PC-3 (cell line): ENCODE data around the gene GRPEL2.

Experiments used
- EZH2 ChIP-seq: fragments of 300-600 bp; sonication (generic); IDR thresholded peaks from one replicate; pipeline ENCODE4 v1.6.1; 2017; ENCODE audit warnings: antibody characterized with exemption, mild to moderate bottlenecking, low read length; ENCODE audit not compliant: unreplicated experiment
- TF ChIP-seq, protein P1 (sequence below): fragments of 300-600 bp; sonication (generic); conservative IDR thresholded peaks from 2 replicates; pipeline ENCODE4 v1.5.1; 2017; ENCODE audit warnings: antibody characterized with exemption, low read depth, mild to moderate bottlenecking, low read length

DNA sequence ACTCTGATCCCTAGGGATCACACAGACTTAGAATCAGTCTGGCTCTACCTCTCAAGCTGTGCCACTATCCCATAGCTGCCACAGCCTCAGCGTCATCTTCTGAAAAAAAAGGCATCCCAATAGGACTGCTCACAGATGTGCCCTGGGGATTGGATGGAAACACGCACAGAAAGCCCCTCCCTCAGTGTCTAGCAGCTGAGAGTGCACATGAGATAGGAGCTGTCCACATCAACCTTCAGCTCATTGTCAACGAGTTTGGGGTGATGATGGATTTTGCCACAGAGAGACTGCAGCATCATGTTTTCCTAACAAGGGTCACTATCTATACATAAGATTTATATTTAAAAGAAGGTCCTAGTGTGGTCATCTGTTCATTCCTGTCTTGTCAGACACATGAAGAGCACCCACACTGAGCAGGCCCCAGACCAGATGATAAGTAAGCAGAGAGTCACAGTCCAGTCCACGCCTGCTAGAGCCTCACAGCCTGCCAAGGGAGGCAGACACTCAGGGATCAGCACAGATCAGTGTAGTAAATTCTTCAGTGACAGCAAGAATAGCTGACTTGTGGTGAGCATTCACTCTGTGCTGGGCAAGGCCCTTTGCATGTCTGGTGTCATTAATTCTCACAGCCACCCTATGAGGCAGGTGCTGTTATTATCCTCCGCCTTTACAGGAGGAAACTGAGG, 47.8 kb upstream of the GRPEL2 start:
- TF ChIP-seq, protein P1, sequence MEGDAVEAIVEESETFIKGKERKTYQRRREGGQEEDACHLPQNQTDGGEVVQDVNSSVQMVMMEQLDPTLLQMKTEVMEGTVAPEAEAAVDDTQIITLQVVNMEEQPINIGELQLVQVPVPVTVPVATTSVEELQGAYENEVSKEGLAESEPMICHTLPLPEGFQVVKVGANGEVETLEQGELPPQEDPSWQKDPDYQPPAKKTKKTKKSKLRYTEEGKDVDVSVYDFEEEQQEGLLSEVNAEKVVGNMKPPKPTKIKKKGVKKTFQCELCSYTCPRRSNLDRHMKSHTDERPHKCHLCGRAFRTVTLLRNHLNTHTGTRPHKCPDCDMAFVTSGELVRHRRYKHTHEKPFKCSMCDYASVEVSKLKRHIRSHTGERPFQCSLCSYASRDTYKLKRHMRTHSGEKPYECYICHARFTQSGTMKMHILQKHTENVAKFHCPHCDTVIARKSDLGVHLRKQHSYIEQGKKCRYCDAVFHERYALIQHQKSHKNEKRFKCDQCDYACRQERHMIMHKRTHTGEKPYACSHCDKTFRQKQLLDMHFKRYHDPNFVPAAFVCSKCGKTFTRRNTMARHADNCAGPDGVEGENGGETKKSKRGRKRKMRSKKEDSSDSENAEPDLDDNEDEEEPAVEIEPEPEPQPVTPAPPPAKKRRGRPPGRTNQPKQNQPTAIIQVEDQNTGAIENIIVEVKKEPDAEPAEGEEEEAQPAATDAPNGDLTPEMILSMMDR: no peak
- no peak for TF ChIP-seq EZH2
